Liver (tissue), 9 donors: ENCODE data around the gene TMEM176B. TPM values are rescaled to one million over a fixed set of nuclear protein-coding genes. Genes with fewer than 3 reads are reported as not detected.

Experiments
- DNase-seq: peaks from one replicate; pipeline ENCODE4 v3.0.0-alpha.2; 2017; ENCODE audit warnings: low spot score
- H3K27ac ChIP-seq, 2 donors: one replicate each; pipeline ENCODE4 v1.7.0; 2013; ENCODE audit warnings: inconsistent platforms in 2 of 2, low read length in 2 of 2, control low read depth in 1 of 2, low read depth in 1 of 2, mild to moderate bottlenecking in 1 of 2
- H3K27me3 ChIP-seq, 4 donors: one replicate each; pipeline versions ENCODE4 v1.6.1 to v1.7.0; 2013; ENCODE audit warnings: low read length in 3 of 4, inconsistent platforms in 1 of 4, mild to moderate bottlenecking in 1 of 4, moderate library complexity in 1 of 4; ENCODE audit not compliant: control insufficient read depth in 4 of 4, insufficient read depth in 4 of 4
- H3K36me3 ChIP-seq, 4 donors: one replicate each; pipeline versions ENCODE4 v1.6.1 to v1.7.0; 2013; ENCODE audit warnings: low read length in 3 of 4, mild to moderate bottlenecking in 3 of 4, low read depth in 1 of 4, moderate library complexity in 1 of 4; ENCODE audit not compliant: control insufficient read depth in 4 of 4, insufficient read depth in 3 of 4
- H3K4me1 ChIP-seq, 4 donors: one replicate each; pipeline versions ENCODE4 v1.6.1 to v1.7.0; 2013; ENCODE audit warnings: low read length in 3 of 4, mild to moderate bottlenecking in 3 of 4, moderate library complexity in 1 of 4; ENCODE audit not compliant: control insufficient read depth in 4 of 4, insufficient read depth in 4 of 4
- H3K4me3 ChIP-seq, 3 donors: one replicate each; pipeline versions ENCODE4 v1.6.1 to v1.7.0; 2013; ENCODE audit warnings: low read length in 3 of 3, control low read depth in 1 of 3, low read depth in 1 of 3, mild to moderate bottlenecking in 1 of 3
- H3K9ac ChIP-seq, 2 donors: one replicate each; pipeline ENCODE4 v1.7.0; 2013; ENCODE audit warnings: low read length in 2 of 2, mild to moderate bottlenecking in 2 of 2, moderate library complexity in 2 of 2, control low read depth in 1 of 2, low read depth in 1 of 2
- H3K9me3 ChIP-seq, 4 donors: one replicate each; pipeline versions ENCODE4 v1.6.1 to v1.7.0; 2013; ENCODE audit warnings: low read length in 3 of 4; ENCODE audit not compliant: control insufficient read depth in 4 of 4
- EGR1 ChIP-seq, 2 donors: IDR thresholded peaks; 2 replicates each; pipeline ENCODE4 v1.6.1; 2016 to 2018; ENCODE audit warnings: antibody characterized with exemption in 2 of 2, low read depth in 2 of 2
- FOXA1 ChIP-seq: IDR thresholded peaks from 2 replicates; pipeline ENCODE4 v1.6.1; 2016; ENCODE audit warnings: antibody characterized with exemption
- FOXA2 ChIP-seq: IDR thresholded peaks from 2 replicates; pipeline ENCODE4 v1.6.1; 2016; ENCODE audit warnings: antibody characterized with exemption
- GABPA ChIP-seq, 2 donors: IDR thresholded peaks in 1 of 2; conservative IDR thresholded peaks in 1 of 2; 2 replicates each; pipeline ENCODE4 v1.6.1; 2016; ENCODE audit warnings: antibody characterized with exemption in 2 of 2, mild to moderate bottlenecking in 1 of 2, moderate library complexity in 1 of 2
- HNF4A ChIP-seq, 2 donors: conservative IDR thresholded peaks; 2 replicates each; pipeline ENCODE4 v1.6.1; 2016; ENCODE audit warnings: antibody characterized with exemption in 2 of 2, mild to moderate bottlenecking in 2 of 2
- HNF4G ChIP-seq: IDR thresholded peaks from 2 replicates; pipeline ENCODE4 v1.6.1; 2016; ENCODE audit warnings: antibody characterized with exemption
- JUND ChIP-seq, 2 donors: IDR thresholded peaks; 2 replicates each; pipeline ENCODE4 v1.6.1; 2016; ENCODE audit warnings: antibody characterized with exemption in 2 of 2
- NR2F2 ChIP-seq: IDR thresholded peaks from 2 replicates; pipeline ENCODE4 v1.6.1; 2016; ENCODE audit warnings: antibody characterized with exemption
- RAD21 ChIP-seq, 2 donors: IDR thresholded peaks; 2 replicates each; pipeline ENCODE4 v1.6.1; 2016; ENCODE audit warnings: antibody characterized with exemption in 2 of 2, mild to moderate bottlenecking in 2 of 2
- RXRA ChIP-seq, 2 donors: IDR thresholded peaks; 2 replicates each; pipeline ENCODE4 v1.6.1; 2017 to 2018; ENCODE audit warnings: antibody characterized with exemption in 2 of 2, mild to moderate bottlenecking in 1 of 2
- SP1 ChIP-seq: IDR thresholded peaks from 2 replicates; pipeline ENCODE4 v1.6.1; 2018; ENCODE audit warnings: antibody characterized with exemption, mild to moderate bottlenecking
- TAF1 ChIP-seq: conservative IDR thresholded peaks from 2 replicates; pipeline ENCODE4 v1.6.1; 2016; ENCODE audit warnings: antibody characterized with exemption, mild to moderate bottlenecking
- YY1 ChIP-seq: IDR thresholded peaks from 2 replicates; pipeline ENCODE4 v1.6.1; 2016; ENCODE audit warnings: antibody characterized with exemption, mild to moderate bottlenecking
- WGBS: extraction: QIAGEN DNeasy Blood & Tissue Kit; methylation state at CpG from one replicate; pipeline ENCODE4 v1.1.7; 2013; 5-methylcytosine and 5-hydroxymethylcytosine counted together
- polyA plus RNA-seq, 2 donors: library from polyadenylated mRNA; stranded (reverse) in 1 of 2; unstranded in 1 of 2; fragments of 200-250 nt in 1 of 2; fragments of >200 nt in 1 of 2; fragmentation: Nextera tagmentation in 1 of 2; extraction: Ambion mirVana in 1 of 2; gene quantifications; one replicate each; pipeline versions ENCODE4 v1.2.1 to v1.2.3, GENCODE V29; 2013 to 2015
- total RNA-seq, 2 donors: library from RNA; depleted of rRNA; stranded (reverse); fragments of >200 nt; gene quantifications; one replicate each; pipeline ENCODE4 v1.2.3, GENCODE V29; 2014
- TF ChIP-seq, protein P1 (sequence below): IDR thresholded peaks from 2 replicates; pipeline ENCODE4 v1.6.1; 2016; ENCODE audit warnings: antibody characterized with exemption
- TF ChIP-seq, protein P2 (sequence below): IDR thresholded peaks from 2 replicates; pipeline ENCODE4 v1.6.1; 2016; ENCODE audit warnings: antibody characterized with exemption, mild to moderate bottlenecking
- TF ChIP-seq, protein P3 (sequence below): IDR thresholded peaks from 2 replicates; pipeline ENCODE4 v1.6.1; 2016; ENCODE audit warnings: antibody characterized with exemption
- TF ChIP-seq, protein P4 (sequence below): IDR thresholded peaks from 2 replicates; pipeline ENCODE4 v1.6.1; 2016; ENCODE audit warnings: antibody characterized with exemption
- donor health status: healthy.
- donor health status: healthy.
- donor health status: healthy.
- donor health status: healthy.
- donor health status: healthy.

The TMEM176B gene
- total and polyA plus RNA-seq, 4 donors = 382 to 1,317 (median 999) TPM

DNA sequence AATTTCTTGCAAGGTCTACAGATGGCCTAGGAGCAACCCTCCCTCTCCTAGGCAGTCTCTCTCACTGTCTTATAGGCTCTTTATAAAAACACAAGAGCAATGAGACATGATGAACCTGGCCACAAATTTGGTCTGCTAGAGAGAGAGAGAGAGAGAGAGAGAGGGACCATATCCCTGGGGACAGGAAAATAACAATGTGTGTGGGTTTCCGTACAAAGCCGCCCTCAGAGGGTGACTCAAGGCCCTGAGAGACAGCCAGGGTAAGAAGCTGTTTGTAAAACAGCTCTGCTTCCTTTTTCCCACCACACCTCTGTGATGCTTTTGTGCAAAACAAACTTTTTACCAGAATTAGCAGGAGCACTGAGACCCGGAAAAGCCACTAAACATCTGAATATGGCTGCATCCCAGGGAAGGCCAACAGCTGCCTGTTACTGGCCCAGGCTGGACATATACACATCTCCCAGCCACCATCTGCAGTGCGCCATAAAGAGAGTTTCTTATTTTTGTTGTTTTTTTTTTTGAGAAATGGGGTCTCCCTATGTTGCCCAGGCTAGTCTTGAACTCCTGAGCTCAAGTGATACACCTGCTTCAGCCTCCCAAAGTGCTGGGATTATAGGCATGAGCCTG, 44.6 kb downstream of the TMEM176B start:
- no peaks in the 10 kb centered on the region for H3K27me3 ChIP-seq
- TF ChIP-seq RAD21 (IDR thresholded peaks at IDR 0.05) = peak in 1 of 2 donors; percentile 34
- no peak for TF ChIP-seq FOXA1
- TF ChIP-seq, protein P1, sequence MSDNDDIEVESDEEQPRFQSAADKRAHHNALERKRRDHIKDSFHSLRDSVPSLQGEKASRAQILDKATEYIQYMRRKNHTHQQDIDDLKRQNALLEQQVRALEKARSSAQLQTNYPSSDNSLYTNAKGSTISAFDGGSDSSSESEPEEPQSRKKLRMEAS = no peak
- TF ChIP-seq GABPA (IDR thresholded peaks at IDR 0.05 in 1 of 2, conservative IDR thresholded peaks at IDR 0.05 in 1 of 2) = no peak
- TF ChIP-seq JUND (IDR thresholded peaks at IDR 0.05) = no peak
- TF ChIP-seq FOXA2 = no peak
- no peak for TF ChIP-seq RXRA (IDR thresholded peaks at IDR 0.05)
- TF ChIP-seq, protein P2, sequence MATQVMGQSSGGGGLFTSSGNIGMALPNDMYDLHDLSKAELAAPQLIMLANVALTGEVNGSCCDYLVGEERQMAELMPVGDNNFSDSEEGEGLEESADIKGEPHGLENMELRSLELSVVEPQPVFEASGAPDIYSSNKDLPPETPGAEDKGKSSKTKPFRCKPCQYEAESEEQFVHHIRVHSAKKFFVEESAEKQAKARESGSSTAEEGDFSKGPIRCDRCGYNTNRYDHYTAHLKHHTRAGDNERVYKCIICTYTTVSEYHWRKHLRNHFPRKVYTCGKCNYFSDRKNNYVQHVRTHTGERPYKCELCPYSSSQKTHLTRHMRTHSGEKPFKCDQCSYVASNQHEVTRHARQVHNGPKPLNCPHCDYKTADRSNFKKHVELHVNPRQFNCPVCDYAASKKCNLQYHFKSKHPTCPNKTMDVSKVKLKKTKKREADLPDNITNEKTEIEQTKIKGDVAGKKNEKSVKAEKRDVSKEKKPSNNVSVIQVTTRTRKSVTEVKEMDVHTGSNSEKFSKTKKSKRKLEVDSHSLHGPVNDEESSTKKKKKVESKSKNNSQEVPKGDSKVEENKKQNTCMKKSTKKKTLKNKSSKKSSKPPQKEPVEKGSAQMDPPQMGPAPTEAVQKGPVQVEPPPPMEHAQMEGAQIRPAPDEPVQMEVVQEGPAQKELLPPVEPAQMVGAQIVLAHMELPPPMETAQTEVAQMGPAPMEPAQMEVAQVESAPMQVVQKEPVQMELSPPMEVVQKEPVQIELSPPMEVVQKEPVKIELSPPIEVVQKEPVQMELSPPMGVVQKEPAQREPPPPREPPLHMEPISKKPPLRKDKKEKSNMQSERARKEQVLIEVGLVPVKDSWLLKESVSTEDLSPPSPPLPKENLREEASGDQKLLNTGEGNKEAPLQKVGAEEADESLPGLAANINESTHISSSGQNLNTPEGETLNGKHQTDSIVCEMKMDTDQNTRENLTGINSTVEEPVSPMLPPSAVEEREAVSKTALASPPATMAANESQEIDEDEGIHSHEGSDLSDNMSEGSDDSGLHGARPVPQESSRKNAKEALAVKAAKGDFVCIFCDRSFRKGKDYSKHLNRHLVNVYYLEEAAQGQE = no peak
- TF ChIP-seq YY1 = no peak
- TF ChIP-seq EGR1 (IDR thresholded peaks at IDR 0.05; ENCODE audit: low read depth in 2 of 2) = no peak
- TF ChIP-seq SP1 = peak; percentile 22
- no peak for TF ChIP-seq HNF4G
- peak; percentile 13 for TF ChIP-seq NR2F2
- TF ChIP-seq, protein P3, sequence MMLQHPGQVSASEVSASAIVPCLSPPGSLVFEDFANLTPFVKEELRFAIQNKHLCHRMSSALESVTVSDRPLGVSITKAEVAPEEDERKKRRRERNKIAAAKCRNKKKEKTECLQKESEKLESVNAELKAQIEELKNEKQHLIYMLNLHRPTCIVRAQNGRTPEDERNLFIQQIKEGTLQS = no peak
- H3K9ac ChIP-seq = no peak overlapping the region
- H3K4me3 ChIP-seq = no peak overlapping the region
- no peaks in the 10 kb centered on the region for H3K36me3 ChIP-seq
- 74% methylated on average over 4 of the region's 4 CpGs for WGBS
- no peak for DNase-seq
- peaks cover 0 to 8% (median 0%) of the 10 kb centered on the region in 4 donors for H3K4me1 ChIP-seq
- no peaks in the 10 kb centered on the region for H3K9me3 ChIP-seq
- peak overlapping the region; percentile 7 to 37 for H3K27ac ChIP-seq

DNA sequence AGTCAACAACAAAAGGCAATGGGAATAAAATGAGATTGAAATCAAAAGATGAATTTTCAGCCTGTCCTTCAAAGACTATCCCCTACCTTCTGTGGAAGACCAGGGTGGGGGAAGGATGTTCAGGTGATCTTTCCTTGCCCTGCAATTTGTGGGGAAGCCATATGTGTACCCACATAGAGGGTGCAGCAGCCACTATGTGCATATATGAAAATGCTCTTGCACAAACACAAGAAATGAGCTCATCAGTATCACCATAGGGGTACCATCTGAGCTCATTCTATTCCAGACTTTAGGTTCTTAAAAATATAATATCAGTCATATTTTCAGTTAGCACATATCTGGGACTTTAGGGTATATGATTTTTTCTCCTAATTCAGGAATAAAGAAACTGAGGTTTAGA, 45.2 kb downstream of the TMEM176B start:
- DNase-seq = no peak
- TF ChIP-seq FOXA2 (no peak), NR2F2 (no peak), FOXA1 (no peak), YY1 (no peak), TAF1 (no peak), HNF4A (conservative IDR thresholded peaks at IDR 0.05) (no peak), JUND (IDR thresholded peaks at IDR 0.05) (no peak), GABPA (IDR thresholded peaks at IDR 0.05 in 1 of 2, conservative IDR thresholded peaks at IDR 0.05 in 1 of 2) (no peak), SP1 (no peak), RAD21 (IDR thresholded peaks at IDR 0.05) (no peak), RXRA (IDR thresholded peaks at IDR 0.05) (no peak)
- TF ChIP-seq, protein P4, sequence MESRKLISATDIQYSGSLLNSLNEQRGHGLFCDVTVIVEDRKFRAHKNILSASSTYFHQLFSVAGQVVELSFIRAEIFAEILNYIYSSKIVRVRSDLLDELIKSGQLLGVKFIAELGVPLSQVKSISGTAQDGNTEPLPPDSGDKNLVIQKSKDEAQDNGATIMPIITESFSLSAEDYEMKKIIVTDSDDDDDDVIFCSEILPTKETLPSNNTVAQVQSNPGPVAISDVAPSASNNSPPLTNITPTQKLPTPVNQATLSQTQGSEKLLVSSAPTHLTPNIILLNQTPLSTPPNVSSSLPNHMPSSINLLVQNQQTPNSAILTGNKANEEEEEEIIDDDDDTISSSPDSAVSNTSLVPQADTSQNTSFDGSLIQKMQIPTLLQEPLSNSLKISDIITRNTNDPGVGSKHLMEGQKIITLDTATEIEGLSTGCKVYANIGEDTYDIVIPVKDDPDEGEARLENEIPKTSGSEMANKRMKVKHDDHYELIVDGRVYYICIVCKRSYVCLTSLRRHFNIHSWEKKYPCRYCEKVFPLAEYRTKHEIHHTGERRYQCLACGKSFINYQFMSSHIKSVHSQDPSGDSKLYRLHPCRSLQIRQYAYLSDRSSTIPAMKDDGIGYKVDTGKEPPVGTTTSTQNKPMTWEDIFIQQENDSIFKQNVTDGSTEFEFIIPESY = no peak
- TF ChIP-seq, protein P3 = no peak
- TF ChIP-seq, protein P2 = no peak
- no peaks in the 10 kb centered on the region for H3K27me3 ChIP-seq
- H3K4me1 ChIP-seq = peaks cover 0 to 10% (median under 1%) of the 10 kb centered on the region in 4 donors
- H3K4me3 ChIP-seq = no peak overlapping the region
- H3K36me3 ChIP-seq = no peaks in the 10 kb centered on the region
- H3K9ac ChIP-seq = no peak overlapping the region
- H3K9me3 ChIP-seq = no peaks in the 10 kb centered on the region
- peak overlapping the region; percentile 7 to 37 for H3K27ac ChIP-seq
